Measurements from ENCODE around the gene SLC6A16. TPM values are rescaled to one million over a fixed set of nuclear protein-coding genes. Genes with fewer than 3 reads are reported as not detected.

Gene SLC6A16
- total RNA-seq, 4 donors from 2014 or later: 0.55 to 7.5 (median 0.88) TPM; not detected in 1

DNA sequence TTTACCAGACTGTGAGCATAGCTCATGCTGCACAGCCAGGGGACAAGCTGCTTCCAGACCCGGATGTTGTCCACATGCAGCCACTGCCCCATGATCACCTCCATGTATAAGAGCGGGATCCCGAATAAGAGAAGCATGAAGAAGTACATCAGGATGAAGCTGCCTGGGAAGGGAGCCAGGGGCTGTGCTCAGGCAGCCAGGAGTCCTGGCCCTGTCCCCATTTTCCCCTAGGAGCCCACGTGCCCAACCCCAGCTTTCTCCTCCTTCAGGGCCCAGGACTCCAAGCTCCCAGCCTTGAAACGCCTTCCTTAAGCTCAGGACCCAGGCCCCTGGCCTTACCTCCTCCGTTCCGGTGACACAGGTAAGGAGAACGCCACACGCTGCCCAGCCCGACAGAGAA lies 69.3 kb downstream of the SLC6A16 start:
- Histone ChIP-seq H3K36me3 (no peaks in the 10 kb centered on the region), H3K4me3 (no peak overlapping the region), H3K27ac (no peak overlapping the region), H3K27me3 (no peaks in the 10 kb centered on the region), H3K9me3 (peaks cover 0 to 7% of the 10 kb centered on the region in 2 donors), H3K4me1 (no peaks in the 10 kb centered on the region)
- no peak for DNase-seq
- TF ChIP-seq, protein P1, sequence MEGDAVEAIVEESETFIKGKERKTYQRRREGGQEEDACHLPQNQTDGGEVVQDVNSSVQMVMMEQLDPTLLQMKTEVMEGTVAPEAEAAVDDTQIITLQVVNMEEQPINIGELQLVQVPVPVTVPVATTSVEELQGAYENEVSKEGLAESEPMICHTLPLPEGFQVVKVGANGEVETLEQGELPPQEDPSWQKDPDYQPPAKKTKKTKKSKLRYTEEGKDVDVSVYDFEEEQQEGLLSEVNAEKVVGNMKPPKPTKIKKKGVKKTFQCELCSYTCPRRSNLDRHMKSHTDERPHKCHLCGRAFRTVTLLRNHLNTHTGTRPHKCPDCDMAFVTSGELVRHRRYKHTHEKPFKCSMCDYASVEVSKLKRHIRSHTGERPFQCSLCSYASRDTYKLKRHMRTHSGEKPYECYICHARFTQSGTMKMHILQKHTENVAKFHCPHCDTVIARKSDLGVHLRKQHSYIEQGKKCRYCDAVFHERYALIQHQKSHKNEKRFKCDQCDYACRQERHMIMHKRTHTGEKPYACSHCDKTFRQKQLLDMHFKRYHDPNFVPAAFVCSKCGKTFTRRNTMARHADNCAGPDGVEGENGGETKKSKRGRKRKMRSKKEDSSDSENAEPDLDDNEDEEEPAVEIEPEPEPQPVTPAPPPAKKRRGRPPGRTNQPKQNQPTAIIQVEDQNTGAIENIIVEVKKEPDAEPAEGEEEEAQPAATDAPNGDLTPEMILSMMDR (IDR thresholded peaks at IDR 0.05): no peak
- no peak for TF ChIP-seq POLR2A (IDR thresholded peaks at IDR 0.05)
- intact Hi-C loops (cut with DNase I; ENCODE audit: low total_unique reads): no loop called here

DNA sequence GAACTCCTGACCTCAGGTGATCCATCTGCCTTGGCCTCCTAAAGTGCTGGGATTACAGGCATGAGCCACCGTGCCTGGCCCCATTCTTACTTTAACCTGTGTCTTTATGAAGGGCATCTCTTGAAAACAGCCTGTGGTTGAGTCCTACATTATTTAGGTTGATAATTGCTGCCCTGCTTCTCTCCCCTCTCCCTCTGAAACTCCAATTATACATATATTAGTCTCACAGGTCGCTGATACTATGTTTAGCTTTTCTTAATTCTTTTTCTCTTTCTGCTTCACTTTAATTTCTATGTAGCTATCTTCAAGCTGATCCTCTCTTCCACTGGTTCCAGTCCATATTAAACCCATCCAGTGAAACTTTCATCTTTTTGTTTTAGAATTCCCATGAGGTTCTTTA lies 75.1 kb downstream of the SLC6A16 start:
- Histone ChIP-seq H3K4me1 (no peaks in the 10 kb centered on the region), H3K4me3 (no peak overlapping the region), H3K36me3 (no peaks in the 10 kb centered on the region), H3K27ac (no peak overlapping the region), H3K27me3 (no peaks in the 10 kb centered on the region), H3K9me3 (no peaks in the 10 kb centered on the region)
- intact Hi-C loops (cut with DNase I; ENCODE audit: low total_unique reads): no loop called here
- no peak for DNase-seq
- no peak for TF ChIP-seq POLR2A (IDR thresholded peaks at IDR 0.05)
- TF ChIP-seq, protein P1 (IDR thresholded peaks at IDR 0.05): no peak

DNA sequence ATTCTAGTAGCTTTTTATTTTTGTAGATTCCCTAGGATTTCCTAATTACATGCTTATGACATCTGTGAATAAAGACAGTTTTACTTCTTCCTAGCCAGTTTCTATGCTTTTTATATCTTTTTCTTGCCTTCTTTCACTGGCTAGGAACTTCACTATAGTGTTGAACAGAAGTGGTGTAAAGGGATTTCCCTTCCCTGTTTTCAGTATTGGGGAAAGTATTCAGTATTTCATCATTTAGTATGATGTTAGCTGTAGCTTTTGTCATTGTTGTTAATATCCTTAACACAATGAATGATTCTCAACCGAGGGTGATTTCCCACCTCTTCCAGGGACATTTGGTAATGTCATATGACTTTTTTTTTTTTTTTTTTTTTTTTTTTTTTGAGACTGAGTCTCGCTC lies 77.3 kb downstream of the SLC6A16 start:
- no peak for DNase-seq
- H3K27me3 ChIP-seq: no peaks in the 10 kb centered on the region
- no peak for TF ChIP-seq POLR2A (IDR thresholded peaks at IDR 0.05)
- TF ChIP-seq, protein P1 (IDR thresholded peaks at IDR 0.05): no peak
- no peak overlapping the region for H3K27ac ChIP-seq
- H3K4me3 ChIP-seq: no peak overlapping the region
- no peaks in the 10 kb centered on the region for H3K9me3 ChIP-seq
- no peaks in the 10 kb centered on the region for H3K4me1 ChIP-seq
- no peaks in the 10 kb centered on the region for H3K36me3 ChIP-seq
- intact Hi-C loops (cut with DNase I; ENCODE audit: low total_unique reads): no loop called here

DNA sequence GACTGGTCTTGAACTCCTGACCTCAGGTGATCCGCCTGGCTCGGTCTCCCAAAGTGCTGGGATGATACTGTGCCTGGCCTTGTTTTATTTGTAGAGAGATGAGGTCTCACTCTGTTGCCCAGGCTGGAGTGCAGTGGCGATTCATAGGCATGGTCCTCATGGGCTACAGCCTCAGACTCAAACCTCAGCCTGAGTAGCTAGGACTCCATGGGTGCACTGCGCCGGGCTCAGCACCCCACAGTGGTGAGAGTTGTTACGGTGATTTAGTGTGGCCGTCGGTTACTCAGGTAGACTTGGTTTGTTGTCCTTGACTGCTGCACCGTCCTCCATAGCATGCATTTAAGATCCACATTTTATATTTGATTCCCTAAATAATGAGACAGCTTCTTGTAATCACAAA lies 80.7 kb downstream of the SLC6A16 start:
- DNase-seq: no peak
- TF ChIP-seq POLR2A (IDR thresholded peaks at IDR 0.05): no peak
- TF ChIP-seq, protein P1 (IDR thresholded peaks at IDR 0.05): no peak
- Histone ChIP-seq H3K27me3 (no peaks in the 10 kb centered on the region), H3K9me3 (no peaks in the 10 kb centered on the region), H3K4me1 (no peaks in the 10 kb centered on the region), H3K27ac (no peak overlapping the region), H3K36me3 (no peaks in the 10 kb centered on the region), H3K4me3 (no peak overlapping the region)
- intact Hi-C loops (cut with DNase I; ENCODE audit: low total_unique reads): no loop called here

DNA sequence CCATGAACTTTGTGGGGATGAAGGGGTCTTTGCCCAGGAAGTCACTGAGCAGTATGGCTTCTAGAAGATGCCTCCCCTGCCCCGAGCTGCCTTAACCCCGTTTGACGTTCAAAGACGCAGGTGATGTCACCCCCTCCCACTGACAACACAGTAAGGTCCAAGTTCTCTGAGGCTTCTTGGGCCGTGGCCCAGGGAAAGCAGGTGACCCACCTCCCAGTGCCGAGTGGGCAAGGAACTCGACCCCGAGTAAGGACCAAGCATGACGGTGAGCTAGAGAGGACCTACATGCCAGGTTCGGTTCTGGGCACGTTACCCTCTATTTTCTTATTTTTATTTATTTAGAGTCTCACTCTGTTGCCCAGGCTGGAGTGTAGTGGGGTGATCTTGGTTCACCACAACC lies 81.3 kb downstream of the SLC6A16 start:
- H3K4me1 ChIP-seq: no peaks in the 10 kb centered on the region
- no peaks in the 10 kb centered on the region for H3K36me3 ChIP-seq
- TF ChIP-seq, protein P1 (IDR thresholded peaks at IDR 0.05): no peak
- TF ChIP-seq POLR2A (IDR thresholded peaks at IDR 0.05): no peak
- no peak overlapping the region for H3K27ac ChIP-seq
- no peak overlapping the region for H3K4me3 ChIP-seq
- no peaks in the 10 kb centered on the region for H3K9me3 ChIP-seq
- no peaks in the 10 kb centered on the region for H3K27me3 ChIP-seq
- DNase-seq: no peak
- intact Hi-C loops (cut with DNase I; ENCODE audit: low total_unique reads): no loop called here
